ENCODE results near the gene PTPN4.

PTPN4 gene

GRCh38 chr2:119932809-119933208 is 173.1 kb downstream of the PTPN4 start:
- peaks cover 53% of the 10 kb centered on the region for H3K4me1 Mint-ChIP-seq (ENCODE audit: low read depth)
- peaks cover 47% of the 10 kb centered on the region for H3K36me3 Mint-ChIP-seq (ENCODE audit: low read depth)
- no peaks in the 10 kb centered on the region for H3K27me3 Mint-ChIP-seq
- no peak overlapping the region for H3K27ac Mint-ChIP-seq
- H3K9me3 Mint-ChIP-seq, result no peaks in the 10 kb centered on the region
- no peak overlapping the region for H3K4me3 Mint-ChIP-seq
- no peak for DNase-seq

- Mint-ChIP-seq H3K4me1 (ENCODE audit: low read depth) (peaks cover 38% of the 10 kb centered on the region), H3K9me3 (no peaks in the 10 kb centered on the region), H3K36me3 (ENCODE audit: low read depth) (peaks cover 55% of the 10 kb centered on the region), H3K4me3 (no peak overlapping the region), H3K27me3 (no peaks in the 10 kb centered on the region), H3K27ac (no peak overlapping the region)
- DNase-seq, result no peak
Observed at GRCh38 chr2:119934319-119934718, 174.6 kb downstream of the PTPN4 start.

GRCh38 chr2:119937680-119938079 is 178.0 kb downstream of the PTPN4 start:
- Mint-ChIP-seq H3K4me1 (ENCODE audit: low read depth) (peaks cover 34% of the 10 kb centered on the region), H3K36me3 (ENCODE audit: low read depth) (peaks cover 57% of the 10 kb centered on the region), H3K27me3 (no peaks in the 10 kb centered on the region), H3K9me3 (no peaks in the 10 kb centered on the region), H3K27ac (peak overlapping the region; percentile 52), H3K4me3 (no peak overlapping the region)
- no peak for DNase-seq

GRCh38 chr2:119939915-119940314 is 180.2 kb downstream of the PTPN4 start:
- H3K9me3 Mint-ChIP-seq, result no peaks in the 10 kb centered on the region
- H3K36me3 Mint-ChIP-seq (ENCODE audit: low read depth), result peaks cover 59% of the 10 kb centered on the region
- H3K4me1 Mint-ChIP-seq (ENCODE audit: low read depth), result peaks cover 38% of the 10 kb centered on the region
- no peak overlapping the region for H3K4me3 Mint-ChIP-seq
- H3K27me3 Mint-ChIP-seq, result no peaks in the 10 kb centered on the region
- no peak for DNase-seq
- H3K27ac Mint-ChIP-seq, result no peak overlapping the region

- no peaks in the 10 kb centered on the region for H3K9me3 Mint-ChIP-seq
- H3K27me3 Mint-ChIP-seq, result no peaks in the 10 kb centered on the region
- no peak overlapping the region for H3K27ac Mint-ChIP-seq
- no peak overlapping the region for H3K4me3 Mint-ChIP-seq
- H3K4me1 Mint-ChIP-seq (ENCODE audit: low read depth), result peaks cover 38% of the 10 kb centered on the region
- peaks cover 60% of the 10 kb centered on the region for H3K36me3 Mint-ChIP-seq (ENCODE audit: low read depth)
- no peak for DNase-seq
Observed at GRCh38 chr2:119940856-119941255, 181.1 kb downstream of the PTPN4 start.

GRCh38 chr2:119941388-119941787 is 181.7 kb downstream of the PTPN4 start:
- DNase-seq, result no peak
- Mint-ChIP-seq H3K9me3 (no peaks in the 10 kb centered on the region), H3K36me3 (ENCODE audit: low read depth) (peaks cover 58% of the 10 kb centered on the region), H3K4me3 (no peak overlapping the region), H3K27ac (no peak overlapping the region), H3K27me3 (no peaks in the 10 kb centered on the region), H3K4me1 (ENCODE audit: low read depth) (peaks cover 37% of the 10 kb centered on the region)

- peaks cover 36% of the 10 kb centered on the region for H3K4me1 Mint-ChIP-seq (ENCODE audit: low read depth)
- no peak for DNase-seq
- H3K36me3 Mint-ChIP-seq (ENCODE audit: low read depth), result peaks cover 54% of the 10 kb centered on the region
- H3K9me3 Mint-ChIP-seq, result no peaks in the 10 kb centered on the region
- no peaks in the 10 kb centered on the region for H3K27me3 Mint-ChIP-seq
- H3K27ac Mint-ChIP-seq, result no peak overlapping the region
- no peak overlapping the region for H3K4me3 Mint-ChIP-seq
Observed at GRCh38 chr2:119941981-119942513, 182.3 kb downstream of the PTPN4 start.

- Mint-ChIP-seq H3K36me3 (ENCODE audit: low read depth) (peaks cover 54% of the 10 kb centered on the region), H3K27ac (peak overlapping the region; percentile 29), H3K9me3 (no peaks in the 10 kb centered on the region), H3K4me3 (no peak overlapping the region), H3K27me3 (no peaks in the 10 kb centered on the region), H3K4me1 (ENCODE audit: low read depth) (peaks cover 40% of the 10 kb centered on the region)
- no peak for DNase-seq
Observed at GRCh38 chr2:119943058-119943457, 183.3 kb downstream of the PTPN4 start.

GRCh38 chr2:119947535-119947934 is 187.8 kb downstream of the PTPN4 start:
- H3K4me3 Mint-ChIP-seq, result no peak overlapping the region
- H3K4me1 Mint-ChIP-seq (ENCODE audit: low read depth), result peaks cover 34% of the 10 kb centered on the region
- peaks cover 66% of the 10 kb centered on the region for H3K36me3 Mint-ChIP-seq (ENCODE audit: low read depth)
- no peak overlapping the region for H3K27ac Mint-ChIP-seq
- H3K27me3 Mint-ChIP-seq, result no peaks in the 10 kb centered on the region
- no peaks in the 10 kb centered on the region for H3K9me3 Mint-ChIP-seq
- DNase-seq, result no peak

- H3K36me3 Mint-ChIP-seq (ENCODE audit: low read depth), result peaks cover 70% of the 10 kb centered on the region
- H3K27me3 Mint-ChIP-seq, result no peaks in the 10 kb centered on the region
- DNase-seq, result no peak
- peaks cover 24% of the 10 kb centered on the region for H3K4me1 Mint-ChIP-seq (ENCODE audit: low read depth)
- no peak overlapping the region for H3K4me3 Mint-ChIP-seq
- no peaks in the 10 kb centered on the region for H3K9me3 Mint-ChIP-seq
- H3K27ac Mint-ChIP-seq, result no peak overlapping the region
Observed at GRCh38 chr2:119950966-119951365, 191.2 kb downstream of the PTPN4 start.

- no peak overlapping the region for H3K27ac Mint-ChIP-seq
- DNase-seq, result no peak
- peaks cover 77% of the 10 kb centered on the region for H3K36me3 Mint-ChIP-seq (ENCODE audit: low read depth)
Observed at GRCh38 chr2:119958670-119959268, 199.0 kb downstream of the PTPN4 start.

GRCh38 chr2:119960821-119961220 is 201.1 kb downstream of the PTPN4 start:
- Mint-ChIP-seq H3K27me3 (no peaks in the 10 kb centered on the region), H3K4me3 (no peak overlapping the region), H3K36me3 (ENCODE audit: low read depth) (peaks cover 82% of the 10 kb centered on the region), H3K27ac (no peak overlapping the region), H3K4me1 (ENCODE audit: low read depth) (peaks cover 15% of the 10 kb centered on the region), H3K9me3 (no peaks in the 10 kb centered on the region)
- DNase-seq, result no peak

More at GRCh38 chr2:119958670-119959268, 199.0 kb downstream of the PTPN4 start:
- Mint-ChIP-seq H3K9me3 (no peaks in the 10 kb centered on the region), H3K4me1 (ENCODE audit: low read depth) (peaks cover 15% of the 10 kb centered on the region), H3K4me3 (no peak overlapping the region), H3K27me3 (no peaks in the 10 kb centered on the region)

- H3K27me3 Mint-ChIP-seq, result no peaks in the 10 kb centered on the region
- H3K4me1 Mint-ChIP-seq (ENCODE audit: low read depth), result peaks cover 8% of the 10 kb centered on the region
- no peak overlapping the region for H3K4me3 Mint-ChIP-seq
- no peak for DNase-seq
- H3K27ac Mint-ChIP-seq, result no peak overlapping the region
- peaks cover 9% of the 10 kb centered on the region for H3K36me3 Mint-ChIP-seq (ENCODE audit: low read depth)
- H3K9me3 Mint-ChIP-seq, result no peaks in the 10 kb centered on the region
Observed at GRCh38 chr2:119981896-119982295, 222.2 kb downstream of the PTPN4 start.

GRCh38 chr2:119982506-119982905 is 222.8 kb downstream of the PTPN4 start:
- H3K36me3 Mint-ChIP-seq (ENCODE audit: low read depth), result peaks cover 3% of the 10 kb centered on the region
- H3K4me1 Mint-ChIP-seq (ENCODE audit: low read depth), result peaks cover 8% of the 10 kb centered on the region
- no peaks in the 10 kb centered on the region for H3K27me3 Mint-ChIP-seq
- no peaks in the 10 kb centered on the region for H3K9me3 Mint-ChIP-seq
- H3K27ac Mint-ChIP-seq, result no peak overlapping the region
- no peak overlapping the region for H3K4me3 Mint-ChIP-seq
- DNase-seq, result no peak

GRCh38 chr2:119983108-119983507 is 223.4 kb downstream of the PTPN4 start:
- H3K27ac Mint-ChIP-seq, result no peak overlapping the region
- no peaks in the 10 kb centered on the region for H3K27me3 Mint-ChIP-seq
- peaks cover 8% of the 10 kb centered on the region for H3K4me1 Mint-ChIP-seq (ENCODE audit: low read depth)
- H3K36me3 Mint-ChIP-seq (ENCODE audit: low read depth), result peaks cover 3% of the 10 kb centered on the region
- DNase-seq, result no peak
- H3K4me3 Mint-ChIP-seq, result no peak overlapping the region
- no peaks in the 10 kb centered on the region for H3K9me3 Mint-ChIP-seq

- no peak for DNase-seq
- Mint-ChIP-seq H3K4me3 (no peak overlapping the region), H3K27me3 (no peaks in the 10 kb centered on the region), H3K27ac (no peak overlapping the region), H3K4me1 (ENCODE audit: low read depth) (no peaks in the 10 kb centered on the region), H3K9me3 (no peaks in the 10 kb centered on the region), H3K36me3 (ENCODE audit: low read depth) (no peaks in the 10 kb centered on the region)
Observed at GRCh38 chr2:119996148-119996547, 236.4 kb downstream of the PTPN4 start.
